ENCODE data around the gene SLC5A5. TPM values are rescaled to one million over a fixed set of nuclear protein-coding genes. Genes with fewer than 3 reads are reported as not detected.
A peak's percentile ranks its signal among the peaks of the same experiment; 100 is the strongest.

Gene SLC5A5
- total RNA-seq, 1 experiment from 2014 or later = not detected

DNA sequence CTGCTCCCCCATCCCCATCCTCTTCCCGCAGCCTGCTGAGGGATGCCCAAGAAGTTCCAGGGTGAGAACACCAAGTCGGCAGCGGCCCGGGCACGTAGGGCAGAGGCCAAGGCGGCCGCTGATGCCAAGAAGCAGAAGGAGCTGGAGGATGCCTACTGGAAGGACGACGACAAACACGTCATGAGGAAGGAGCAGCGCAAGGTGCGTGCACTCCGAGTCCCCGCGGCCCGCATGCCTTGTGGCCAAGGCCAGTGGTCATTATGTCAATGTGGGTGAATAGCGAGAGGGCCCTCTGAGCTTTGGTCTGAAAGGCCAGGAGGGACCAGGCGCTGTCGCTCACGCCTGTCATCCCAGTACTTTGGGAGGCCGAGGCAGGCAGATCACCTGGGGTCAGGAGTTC lies 64.6 kb downstream of the SLC5A5 start:
- DNase-seq (ENCODE audit: low read depth, low spot score) = no peak
- in situ Hi-C loops (cut with HindIII; ENCODE audit: low pct_unique_long_range_greater_than_20kb, low sequenced_read_pairs) = no loop called here

GRCh38 chr19:17937371-17937900 lies 65.7 kb downstream of the SLC5A5 start:
- in situ Hi-C loops (cut with HindIII; ENCODE audit: low pct_unique_long_range_greater_than_20kb, low sequenced_read_pairs) = no loop called here
- DNase-seq (ENCODE audit: low read depth, low spot score) = no peak

DNA sequence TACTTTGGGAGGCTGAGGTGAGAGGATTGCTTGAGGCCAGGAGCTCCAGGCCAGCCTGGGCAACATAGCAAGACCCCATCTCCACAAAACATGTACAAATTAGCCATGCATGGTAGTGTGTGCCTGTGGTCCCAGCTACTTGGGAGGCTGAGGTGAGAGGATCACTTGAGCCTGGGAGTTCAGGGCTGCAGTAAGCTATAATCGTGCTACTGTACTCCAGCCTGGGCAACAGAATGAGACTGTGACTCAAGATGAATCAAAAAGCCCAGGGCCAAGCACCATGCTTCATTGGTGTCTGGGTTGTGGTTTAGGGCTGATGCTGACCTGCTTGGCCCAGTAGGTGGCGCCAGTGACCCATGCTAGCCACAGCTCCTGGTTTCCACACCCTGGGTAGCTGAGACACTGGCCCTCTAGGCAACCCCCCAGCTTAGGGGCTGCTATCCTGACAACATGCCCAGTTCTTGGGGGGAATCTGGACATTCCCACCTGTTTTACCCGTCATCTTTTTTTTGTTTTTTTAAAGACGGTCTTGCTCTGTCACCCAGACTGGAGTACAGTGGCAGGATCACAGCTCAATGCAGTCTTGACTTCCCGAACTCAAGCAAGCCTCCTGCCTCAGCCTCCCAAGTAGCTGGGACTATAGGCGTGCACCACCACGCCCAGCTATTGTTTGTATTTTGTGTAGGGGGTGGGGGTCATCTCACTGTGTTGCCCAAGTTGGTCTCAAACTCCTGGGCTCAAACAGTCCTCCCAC lies 66.5 kb downstream of the SLC5A5 start:
- DNase-seq (ENCODE audit: low read depth, low spot score) = peak; percentile 82
- in situ Hi-C loops (cut with HindIII; ENCODE audit: low pct_unique_long_range_greater_than_20kb, low sequenced_read_pairs) = no loop called here

GRCh38 chr19:17942181-17942580 lies 70.4 kb downstream of the SLC5A5 start:
- in situ Hi-C loops (cut with HindIII; ENCODE audit: low pct_unique_long_range_greater_than_20kb, low sequenced_read_pairs) = no loop called here

GRCh38 chr19:17942582-17943273 lies 71.0 kb downstream of the SLC5A5 start:
- DNase-seq (ENCODE audit: low read depth, low spot score) = no peak
- in situ Hi-C loops (cut with HindIII; ENCODE audit: low pct_unique_long_range_greater_than_20kb, low sequenced_read_pairs) = no loop called here

More at GRCh38 chr19:17942181-17942580, 70.4 kb downstream of the SLC5A5 start:
- no peak for DNase-seq (ENCODE audit: low read depth, low spot score)

GRCh38 chr19:17943274-17944221 lies 71.8 kb downstream of the SLC5A5 start:
- no peak for DNase-seq (ENCODE audit: low read depth, low spot score)
- in situ Hi-C loops (cut with HindIII; ENCODE audit: low pct_unique_long_range_greater_than_20kb, low sequenced_read_pairs) = no loop called here

GRCh38 chr19:17944301-17944700 lies 72.6 kb downstream of the SLC5A5 start:
- DNase-seq (ENCODE audit: low read depth, low spot score) = no peak
- in situ Hi-C loops (cut with HindIII; ENCODE audit: low pct_unique_long_range_greater_than_20kb, low sequenced_read_pairs) = no loop called here

Small RNAs within 50 kb of the gene (small RNA-seq; reads per million reads assigned to genes)
- 0 reads per million in 2 experiments for gene SNORA68

Other genes with a start within 250 kb of the SLC5A5 start
- 0.26 and 0.61 TPM in 2 replicates for gene UNC13A, start 183.6 kb upstream of the SLC5A5 start, total RNA-seq (2014; rRNA removed; shearing (Covaris generic))
- 10.0 and 12.3 TPM in 2 replicates for gene MAP1S, start 152.5 kb upstream of the SLC5A5 start, total RNA-seq (2014; rRNA removed; shearing (Covaris generic))
- 0.85 and 0.92 TPM in 2 replicates for gene FCHO1, start 120.5 kb upstream of the SLC5A5 start, total RNA-seq (2014; rRNA removed; shearing (Covaris generic))
- gene B3GNT3, start 76.8 kb upstream of the SLC5A5 start, total RNA-seq (2014; rRNA removed; shearing (Covaris generic)) = not detected in 2 replicates
- not detected in 2 replicates for gene INSL3, start 50.4 kb upstream of the SLC5A5 start, total RNA-seq (2014; rRNA removed; shearing (Covaris generic))
- 0.24 and 0.48 TPM in 2 replicates for gene JAK3, start 24.0 kb upstream of the SLC5A5 start, total RNA-seq (2014; rRNA removed; shearing (Covaris generic))
- gene RPL18A, start 12.0 kb upstream of the SLC5A5 start, total RNA-seq (2014; rRNA removed; shearing (Covaris generic)) = 1,450 and 1,494 TPM in 2 replicates
- 21.4 and 30.0 TPM in 2 replicates for gene CCDC124, start 61.1 kb downstream of the SLC5A5 start, total RNA-seq (2014; rRNA removed; shearing (Covaris generic))
- gene KCNN1, start 95.2 kb downstream of the SLC5A5 start, total RNA-seq (2014; rRNA removed; shearing (Covaris generic)) = 3.5 and 4.6 TPM in 2 replicates
- gene ARRDC2, start 136.2 kb downstream of the SLC5A5 start, total RNA-seq (2014; rRNA removed; shearing (Covaris generic)) = 14.8 and 17.4 TPM in 2 replicates
- gene IL12RB1, start 215.0 kb downstream of the SLC5A5 start, total RNA-seq (2014; rRNA removed; shearing (Covaris generic)) = 0.27 TPM in 1 of 2 replicates, not detected in the other
- 1.1 and 1.7 TPM in 2 replicates for gene MAST3, start 225.8 kb downstream of the SLC5A5 start, total RNA-seq (2014; rRNA removed; shearing (Covaris generic))

All from SK-MEL-5 (cell line).